GM21737 (cell line): Measurements from ENCODE around the gene SIGLEC8.
"Not testable (repeated sequence)": the region's sequence is repeated elsewhere in the genome, so short reads cannot be mapped to it uniquely, and the experiment has no call there.

Experiments used
- ATAC-seq: cut with Tn5 transposase; IDR thresholded peaks from one replicate; pipeline ENCODE4 v1.9.1; 2021; ENCODE audit warnings: mild to moderate bottlenecking, moderate library complexity; ENCODE audit not compliant: unreplicated experiment

Gene SIGLEC8

DNA sequence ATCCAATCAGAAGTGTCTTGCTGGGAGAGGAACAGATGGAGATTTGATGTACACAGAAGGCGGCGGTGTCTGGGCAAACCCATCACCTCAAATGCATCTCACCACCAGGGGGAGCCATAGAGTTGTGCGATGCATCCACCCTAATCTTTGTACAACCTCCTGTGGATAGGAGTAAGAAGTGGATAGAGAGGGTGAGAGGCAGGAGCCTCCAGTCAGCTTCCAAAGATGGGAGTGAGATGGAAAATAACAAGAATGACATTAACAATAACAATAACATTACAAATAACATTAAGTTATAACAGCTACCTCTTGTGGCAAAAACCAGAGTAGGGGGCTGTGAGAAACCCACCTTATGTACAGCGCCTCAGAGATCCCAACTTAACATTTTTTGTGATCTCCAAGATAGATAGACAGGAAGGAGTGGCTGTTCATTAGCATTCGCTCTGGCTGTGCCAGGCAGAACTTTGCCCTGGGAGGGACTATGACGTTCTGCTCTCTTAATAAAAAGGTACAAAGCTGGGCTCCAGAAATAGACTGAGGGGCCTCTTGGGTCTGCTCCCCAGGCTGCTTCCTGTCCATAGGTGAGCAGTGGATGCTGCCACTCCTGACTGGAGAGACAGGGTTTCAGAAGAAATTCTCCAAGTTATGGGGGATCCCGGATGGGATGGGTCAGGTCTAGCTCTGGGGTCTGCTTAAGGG is 14.9 kb upstream of the SIGLEC8 start:
- no peak for ATAC-seq

DNA sequence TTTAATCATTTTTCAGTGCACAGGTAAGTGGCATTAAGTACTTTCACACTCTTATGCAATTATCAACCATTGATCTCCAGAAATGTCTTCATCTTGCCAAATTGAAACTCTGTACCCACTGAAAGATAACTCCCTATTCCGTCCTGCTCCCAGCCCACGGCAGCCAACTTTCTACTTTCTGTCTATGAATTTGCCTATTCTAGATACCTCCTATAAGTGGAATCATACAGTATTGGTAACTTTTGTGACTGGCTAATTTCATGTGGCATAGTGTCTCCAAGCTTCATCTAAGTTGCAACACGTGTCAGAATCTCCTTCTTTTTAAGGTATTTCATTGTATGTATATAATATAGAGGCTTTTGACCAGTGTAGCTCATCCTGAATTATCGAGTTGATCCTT is 14.4 kb upstream of the SIGLEC8 start:
- ATAC-seq, result no peak

DNA sequence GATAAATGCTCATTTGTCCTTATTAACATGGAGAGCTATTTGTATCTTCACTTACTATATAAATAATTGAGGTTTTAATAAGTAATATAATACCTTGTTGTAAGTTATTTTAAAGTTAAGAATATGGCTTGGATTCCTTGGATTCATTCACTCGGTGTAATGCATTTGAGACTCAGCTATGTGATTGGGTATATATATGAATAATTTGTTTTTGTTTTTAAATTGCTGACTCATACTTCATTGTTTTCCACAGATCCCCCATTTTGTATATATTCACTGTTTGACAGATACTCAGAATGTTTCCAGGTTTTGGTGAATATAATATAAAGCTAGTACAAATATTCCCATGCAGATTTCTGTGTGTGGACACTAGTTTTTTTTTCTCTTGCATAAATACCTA is 13.3 kb upstream of the SIGLEC8 start:
- no peak for ATAC-seq

DNA sequence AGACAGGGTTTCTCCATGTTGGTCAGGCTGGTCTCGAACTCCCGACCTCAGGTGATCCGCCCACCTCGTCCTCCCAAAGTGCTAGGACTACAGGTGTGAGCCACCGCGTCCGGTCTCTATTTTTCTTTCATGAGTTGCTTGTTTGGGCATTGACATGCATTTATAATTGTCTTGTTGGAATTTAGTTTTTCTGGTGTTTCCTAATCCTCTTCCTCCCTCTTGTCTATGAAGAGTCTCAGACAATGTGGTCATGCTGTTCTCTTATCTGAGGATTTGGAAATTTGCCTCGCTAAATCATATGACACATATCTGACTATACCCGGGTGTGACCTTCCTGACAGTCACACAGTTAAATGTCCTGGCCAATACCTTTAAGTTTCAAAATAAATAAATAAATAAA is 12.7 kb upstream of the SIGLEC8 start:
- ATAC-seq, result no peak

DNA sequence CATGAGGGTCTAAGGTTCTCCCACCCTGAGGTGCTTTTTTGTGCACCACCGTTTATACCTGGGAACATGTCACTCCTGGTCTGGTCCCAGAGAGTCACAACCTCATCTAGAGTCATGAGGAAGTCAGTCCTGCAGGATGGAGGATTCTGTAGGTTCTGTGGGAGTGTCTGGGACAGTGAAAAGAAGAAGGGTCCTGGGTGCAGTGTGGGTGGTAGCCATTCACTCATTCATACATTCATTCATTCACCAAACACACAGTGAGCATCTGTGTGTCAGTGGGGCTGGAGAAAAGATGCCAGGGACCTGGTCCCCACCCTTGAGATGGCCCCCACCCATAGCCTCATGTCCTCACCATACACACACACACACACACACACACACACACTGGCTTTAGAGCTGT is 11.4 kb upstream of the SIGLEC8 start:
- ATAC-seq, result no peak

DNA sequence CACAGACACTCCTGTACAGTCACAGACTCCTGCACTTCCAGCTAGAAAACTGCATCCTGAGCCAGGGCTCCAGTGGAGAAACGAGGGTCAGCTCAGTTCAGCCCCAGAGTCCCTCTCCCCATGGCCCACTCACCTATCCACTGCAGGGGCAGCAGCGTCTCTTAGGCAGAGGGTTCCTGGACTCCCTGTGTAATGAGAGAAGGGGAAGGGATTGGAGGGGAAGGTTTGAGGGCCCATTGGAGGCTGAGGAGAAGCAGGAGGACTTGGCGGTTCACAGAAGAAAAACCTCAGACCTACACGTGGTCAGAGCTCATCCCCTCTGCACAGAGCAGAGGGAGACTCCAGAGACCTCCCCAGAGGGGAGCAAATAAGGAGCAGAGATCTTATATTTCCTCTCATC is 10.9 kb upstream of the SIGLEC8 start:
- no peak for ATAC-seq

DNA sequence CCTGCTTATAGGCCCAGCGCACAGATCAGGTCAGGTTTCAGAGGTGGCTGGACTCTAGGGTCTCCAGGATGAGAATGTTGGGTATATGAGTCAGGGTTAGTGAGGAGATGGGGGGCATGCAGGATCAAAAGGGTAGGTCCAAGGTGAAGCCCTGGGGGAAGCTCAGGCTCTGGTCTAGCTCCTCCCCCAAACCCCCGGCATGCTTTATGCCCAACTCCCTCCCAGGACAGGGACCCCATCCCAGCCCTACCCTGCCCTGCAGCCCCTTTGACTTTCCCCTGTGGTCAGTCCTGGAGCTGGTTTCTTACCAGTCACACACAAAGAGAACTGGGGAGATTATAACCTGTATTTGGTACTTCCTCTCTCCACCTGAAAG is 10.3 kb upstream of the SIGLEC8 start:
- no peak for ATAC-seq

DNA sequence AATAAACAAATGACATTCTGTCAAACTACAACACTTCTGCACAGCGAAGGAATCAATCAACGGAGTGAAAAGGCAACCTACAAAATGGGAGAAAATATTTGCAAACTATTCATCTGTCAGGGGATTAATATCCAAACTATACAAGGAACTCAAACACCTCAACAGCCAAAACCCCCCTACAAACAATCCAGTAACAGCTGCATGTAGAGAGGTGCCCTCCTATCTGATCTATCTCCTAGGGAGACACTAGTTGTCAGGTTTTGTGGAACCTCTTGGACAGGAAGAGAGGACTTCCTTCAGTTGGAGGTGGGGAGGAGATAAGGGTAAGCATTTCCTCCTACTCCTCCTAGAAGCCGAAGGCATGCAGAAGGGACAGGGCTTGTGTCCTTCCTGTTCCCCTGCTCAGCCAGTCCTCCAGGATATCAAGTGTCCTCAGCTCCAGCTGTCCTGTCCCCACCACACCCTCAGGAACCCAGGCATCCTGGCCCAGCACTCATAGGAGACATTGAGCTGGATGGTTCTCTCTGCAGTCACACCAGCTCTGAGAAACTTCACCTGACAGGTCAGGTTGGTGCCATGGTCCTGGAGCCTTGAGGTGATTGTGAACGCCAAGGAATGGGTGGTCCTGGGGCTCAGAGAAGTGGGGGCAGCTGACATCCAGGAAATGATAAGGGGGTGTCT is 9.8 kb upstream of the SIGLEC8 start:
- ATAC-seq, result no peak

DNA sequence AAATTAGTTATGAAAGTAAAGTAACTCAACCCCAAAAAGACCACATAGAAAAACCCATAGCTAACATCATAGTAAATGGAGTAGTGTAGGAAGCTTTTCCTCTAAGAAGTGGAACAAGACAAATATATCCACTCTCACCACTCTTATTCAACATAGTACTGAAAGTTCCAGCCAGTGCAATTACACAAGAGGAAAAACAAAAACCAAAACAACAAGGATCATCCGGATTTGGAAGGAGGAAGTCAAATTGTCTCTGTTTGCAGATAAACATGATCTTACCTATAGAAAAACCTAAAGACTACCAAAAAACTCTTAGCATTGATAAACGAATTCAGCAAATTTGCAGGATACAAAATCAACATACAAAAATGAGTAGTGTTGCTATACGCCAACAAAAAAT is 8.5 kb upstream of the SIGLEC8 start:
- ATAC-seq, result no peak

DNA sequence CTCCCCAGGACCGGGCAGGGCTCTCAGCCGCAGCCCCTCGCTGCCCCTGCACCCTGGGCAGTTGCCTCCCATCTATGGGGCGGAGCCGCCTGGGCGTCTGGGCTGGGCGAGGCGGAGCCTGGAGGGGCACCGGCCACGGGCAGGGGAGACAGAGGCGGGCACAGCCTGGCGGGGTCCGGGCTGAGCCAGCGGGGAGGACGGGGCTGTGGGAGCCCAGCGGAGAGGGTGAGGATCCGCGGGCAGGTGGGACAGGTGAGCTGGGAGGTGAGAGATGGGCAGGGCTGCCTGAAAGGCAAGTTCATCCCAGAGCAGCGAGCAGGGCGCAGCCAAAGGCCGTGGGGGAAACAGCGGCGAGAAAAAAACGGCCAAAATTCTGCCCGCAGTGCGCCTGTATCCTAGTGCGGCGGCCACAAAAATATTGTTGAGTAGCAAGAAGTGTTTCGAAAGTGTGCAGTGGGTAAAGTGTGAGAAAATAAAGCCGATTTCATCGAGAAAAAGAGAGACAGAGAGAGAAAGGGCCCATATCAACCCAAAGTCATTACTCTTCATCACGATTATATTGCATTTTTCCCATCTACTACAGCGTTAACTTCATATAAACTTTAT is 5.8 kb upstream of the SIGLEC8 start:
- ATAC-seq, result not testable (repeated sequence)

DNA sequence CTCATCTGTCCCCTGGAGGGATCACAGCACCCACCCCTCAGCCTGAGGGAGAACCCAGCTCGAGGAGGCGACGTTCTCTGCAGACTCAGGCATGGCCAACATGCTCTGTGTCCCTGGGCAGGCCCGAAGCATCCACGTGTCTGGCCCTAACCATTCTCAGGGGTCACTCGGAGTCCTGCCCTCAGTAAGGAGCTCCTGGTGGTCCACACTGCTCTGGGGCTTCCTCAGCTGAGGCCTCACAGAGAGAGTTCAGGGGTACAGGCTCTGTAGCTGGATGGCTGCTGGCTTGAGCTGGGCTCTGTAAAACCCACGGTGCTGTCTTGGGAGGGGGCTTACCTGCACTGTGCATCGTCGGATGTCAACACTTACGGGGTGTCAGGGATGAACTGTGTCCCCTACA is 4.4 kb upstream of the SIGLEC8 start:
- no peak for ATAC-seq

DNA sequence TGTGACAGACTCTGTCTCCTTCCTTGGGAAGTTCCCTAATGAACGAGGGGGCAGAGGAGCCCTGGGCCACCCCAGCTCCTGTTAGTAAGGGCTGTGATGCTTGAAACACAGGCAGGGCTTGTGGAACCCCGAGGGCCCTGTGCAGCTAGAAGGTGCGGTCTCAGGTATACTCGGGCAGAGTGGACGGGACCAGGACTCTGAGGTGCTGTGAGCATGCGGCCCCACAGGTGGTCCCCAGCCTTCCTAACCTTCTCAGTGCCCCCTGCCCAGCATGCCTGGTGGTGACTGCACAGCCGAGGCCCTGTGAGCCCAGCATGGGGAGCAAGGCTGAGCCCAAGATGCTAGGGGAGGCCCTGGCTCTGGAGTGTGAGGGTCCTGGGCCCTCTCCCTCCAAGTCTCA is 4.0 kb upstream of the SIGLEC8 start:
- no peak for ATAC-seq

DNA sequence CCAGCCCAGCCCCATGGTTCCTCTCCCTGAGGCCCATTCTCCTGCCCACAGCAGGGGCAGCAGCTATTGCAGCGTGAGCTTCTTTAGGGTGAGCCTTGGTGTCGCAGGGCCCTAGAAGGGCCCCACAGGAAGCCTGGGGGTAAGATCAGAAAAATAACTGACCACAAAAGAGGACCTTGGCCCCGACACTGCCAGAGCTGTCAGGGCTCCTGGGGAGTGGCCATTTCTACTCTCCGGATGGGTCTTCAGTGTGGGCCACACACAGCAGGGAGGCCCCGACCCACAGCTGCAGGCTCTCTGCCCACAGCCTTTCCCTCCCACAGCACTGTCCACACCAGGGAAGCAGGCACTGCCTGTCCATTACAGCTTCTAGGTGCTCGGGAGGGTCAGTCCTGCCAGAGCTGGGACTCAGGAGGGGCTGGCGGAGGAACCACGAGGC is 3.5 kb upstream of the SIGLEC8 start:
- no peak for ATAC-seq

DNA sequence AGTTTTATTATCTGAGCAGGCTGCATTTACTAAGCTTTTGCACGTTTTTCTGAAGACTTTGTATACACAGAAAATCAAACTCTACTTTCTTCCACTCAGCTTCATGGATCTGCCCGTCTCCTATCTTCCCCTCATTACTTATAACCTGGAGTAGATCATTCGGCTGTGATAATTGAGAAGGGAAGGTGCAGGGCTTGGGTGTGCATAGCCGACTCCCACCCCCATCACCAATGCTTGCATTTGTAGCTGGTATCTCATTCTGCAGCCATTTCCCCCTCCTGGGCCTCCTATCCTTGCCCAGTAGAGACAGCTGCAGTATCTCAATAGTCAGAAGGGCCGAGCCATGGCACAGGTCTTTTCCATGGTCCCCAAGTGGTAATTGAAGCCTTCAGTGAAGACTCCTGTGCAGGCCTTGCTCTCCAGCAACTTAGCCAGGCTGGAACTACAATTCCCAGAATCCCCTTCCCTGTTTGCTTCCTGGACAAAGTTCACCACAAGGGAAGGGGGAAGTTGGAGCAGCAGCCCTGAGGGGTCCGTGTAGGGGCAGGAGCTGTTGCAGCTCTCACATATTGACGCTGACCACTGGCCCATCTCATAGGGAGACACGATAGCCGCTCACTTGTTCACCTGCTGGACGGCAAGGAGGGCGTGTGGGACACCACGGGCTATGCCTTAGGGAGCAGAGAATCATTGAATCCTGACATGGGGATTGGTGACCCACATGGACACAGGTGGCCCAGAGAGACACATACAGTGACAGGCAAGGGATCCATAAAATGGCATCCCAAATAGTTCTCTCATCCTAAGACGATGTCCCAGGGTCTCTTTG is 2.1 kb upstream of the SIGLEC8 start:
- ATAC-seq, result no peak

DNA sequence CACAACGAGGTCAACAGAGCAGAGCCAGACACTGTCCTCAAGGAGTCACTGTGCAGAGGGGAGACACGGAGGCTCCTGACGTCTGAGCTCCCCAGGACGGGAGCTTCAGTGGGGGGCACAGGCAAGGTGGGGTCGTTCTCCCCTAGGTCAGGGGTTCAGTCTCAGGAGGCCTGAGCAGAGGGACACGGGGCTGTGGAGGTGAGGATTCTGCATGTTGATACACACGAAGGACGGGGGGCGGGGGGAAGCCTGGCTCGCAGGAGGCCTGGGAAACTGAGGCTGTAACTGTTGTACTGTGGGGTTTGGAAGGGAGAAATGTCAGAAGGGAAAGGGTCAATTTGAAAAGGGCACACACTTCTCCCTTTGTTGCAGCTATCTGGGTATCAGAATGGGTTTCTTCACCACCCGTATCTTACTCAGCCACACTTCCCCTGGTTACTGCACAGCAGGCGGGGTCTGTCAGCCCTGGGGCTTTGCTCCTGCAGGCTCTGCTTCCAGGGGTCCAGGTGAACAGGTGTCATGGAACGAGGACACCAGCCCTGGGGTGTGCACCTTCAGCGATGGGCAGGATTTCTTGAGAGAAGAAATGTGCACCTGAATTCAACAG is 748 bp upstream of the SIGLEC8 start:
- ATAC-seq, result no peak

DNA sequence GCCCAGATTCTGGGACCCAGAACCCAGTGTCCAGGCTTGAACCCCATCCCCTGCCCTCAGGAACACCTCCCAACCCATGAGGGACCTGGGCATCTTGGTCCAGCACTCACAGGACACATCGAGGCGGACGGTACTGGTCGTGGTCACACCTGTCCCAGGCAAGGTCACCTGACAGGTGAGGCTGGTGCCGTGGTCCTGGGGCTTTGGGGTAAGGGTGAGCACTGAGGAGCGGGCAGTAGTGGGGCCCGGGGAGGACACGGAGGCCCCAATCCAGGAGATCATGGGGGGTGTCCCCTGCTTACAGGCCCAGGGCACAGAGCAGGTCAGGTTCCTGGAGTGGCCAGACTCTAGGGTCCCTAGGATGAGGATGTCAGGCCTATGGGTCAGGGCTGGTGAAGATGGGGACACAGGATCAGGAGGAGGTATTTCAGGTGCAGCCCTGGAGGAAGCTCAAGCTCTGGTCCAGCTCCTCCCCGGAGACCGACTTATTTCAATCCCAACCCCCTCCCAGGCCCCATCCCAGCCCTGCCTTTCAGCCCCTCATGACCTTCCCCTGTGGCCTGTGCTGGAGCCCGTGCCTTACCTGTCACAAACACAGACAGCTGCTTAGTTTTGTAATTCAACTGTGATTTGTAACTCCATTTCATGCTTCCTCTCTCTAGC is 772 bp downstream of the SIGLEC8 start:
- ATAC-seq, result no peak

DNA sequence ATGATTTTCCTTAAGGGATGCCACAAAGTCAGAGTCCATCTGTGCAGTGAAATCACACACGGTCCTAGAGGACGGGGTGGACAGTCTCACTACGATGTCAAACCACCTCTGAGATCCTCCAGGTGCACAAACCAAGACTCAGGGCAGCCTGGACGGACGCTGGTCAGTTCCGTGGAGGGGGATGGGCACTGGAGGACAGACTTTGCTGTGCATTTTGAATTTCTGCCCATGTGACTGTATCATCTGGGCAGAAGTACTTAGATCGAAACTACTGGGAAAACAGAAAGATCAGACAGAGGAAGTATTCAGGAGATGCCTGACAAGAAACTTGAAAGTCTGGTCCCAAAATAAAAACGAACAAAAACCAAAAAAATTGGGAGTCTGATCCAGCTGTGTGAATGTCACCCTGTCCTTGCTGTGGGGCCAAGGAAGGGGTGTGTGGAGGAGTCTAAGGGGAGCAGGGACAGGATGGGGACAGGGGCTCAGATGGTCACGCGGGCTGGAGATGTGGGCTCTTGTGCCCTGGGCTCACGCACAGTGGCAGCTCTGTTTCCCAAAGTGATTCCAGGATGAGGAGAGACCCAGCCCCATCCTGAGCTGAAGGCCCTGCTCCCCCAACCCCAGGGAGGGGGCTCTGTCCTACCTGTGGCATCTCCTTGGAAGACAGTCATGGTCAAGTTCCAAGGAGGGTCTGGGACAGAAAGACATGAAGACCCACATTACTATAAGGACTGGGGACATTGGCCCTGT is 1.5 kb downstream of the SIGLEC8 start:
- ATAC-seq, result no peak

DNA sequence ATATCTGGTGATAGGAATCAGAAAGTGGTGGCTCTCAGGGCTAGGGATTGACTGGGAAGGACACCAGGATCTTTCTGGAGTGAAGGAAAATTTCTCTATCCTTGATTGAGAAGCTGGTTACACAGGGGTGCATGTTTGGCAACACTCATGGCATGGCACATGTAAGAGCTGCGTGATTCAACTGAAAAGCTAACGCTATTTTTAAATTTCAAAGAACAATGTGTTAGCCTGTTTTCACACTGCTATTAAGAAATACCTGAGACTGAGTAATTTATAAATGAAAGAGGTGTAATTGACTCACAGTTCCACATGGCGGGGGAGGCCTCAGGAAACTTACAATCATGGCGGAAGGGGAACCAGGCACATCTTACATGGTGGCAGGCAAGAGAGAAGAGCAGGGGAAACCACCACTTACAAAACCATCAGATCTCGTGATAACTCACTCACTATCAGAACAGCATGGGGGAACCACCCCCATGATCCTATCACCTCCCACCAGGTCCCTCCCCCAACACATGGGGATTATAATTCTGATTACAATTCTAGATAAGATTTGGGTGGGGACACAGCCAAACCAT is 7.4 kb downstream of the SIGLEC8 start:
- no peak for ATAC-seq

DNA sequence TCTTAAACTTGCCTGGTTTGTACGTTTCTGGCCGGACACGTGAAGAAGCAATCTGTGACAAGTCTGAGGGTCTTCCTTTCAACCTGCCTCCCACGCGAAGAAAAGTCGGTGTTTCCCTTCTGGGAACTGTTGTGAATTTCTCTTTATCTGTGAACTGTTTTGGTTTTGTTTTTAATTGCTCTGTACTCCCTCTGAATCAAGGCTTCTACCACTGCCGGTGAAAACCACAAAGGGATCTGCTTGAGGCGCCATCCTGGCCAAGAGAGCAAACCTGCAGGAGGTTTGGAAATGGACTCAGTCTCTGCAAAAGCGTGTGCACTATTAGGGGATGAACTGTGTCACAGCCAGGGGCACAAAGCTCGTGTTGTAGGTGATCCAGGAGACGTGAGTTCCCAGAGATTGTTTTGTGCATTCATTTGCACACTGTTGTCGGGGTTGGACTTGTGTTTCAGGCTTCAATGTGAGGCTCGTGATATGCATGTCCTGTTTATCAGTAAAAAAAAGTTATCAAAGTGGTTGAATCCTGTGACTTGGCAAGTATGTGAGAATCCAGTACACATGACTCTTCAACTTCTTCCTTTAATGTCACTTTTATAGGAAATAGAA is 9.7 kb downstream of the SIGLEC8 start:
- no peak for ATAC-seq
